Neutrophil (primary cell): ENCODE results near the gene FBXO5.
A peak's percentile ranks its signal among the peaks of the same experiment; 100 is the strongest.

ENCODE experiments used
- H3K27ac ChIP-seq: fragments of 200-600 bp; sonication (generic); 2 replicates; pipeline ENCODE4 v1.5.1; 2016; ENCODE audit warnings: mild to moderate bottlenecking, moderate library complexity
- H3K27me3 ChIP-seq: fragments of 200-600 bp; sonication (generic); 2 replicates; pipeline ENCODE4 v1.6.0; 2016; ENCODE audit warnings: mild to moderate bottlenecking
- H3K36me3 ChIP-seq: fragments of 200-600 bp; sonication (generic); 2 replicates; pipeline ENCODE4 v1.5.1; 2017
- H3K4me1 ChIP-seq, 2 experiments: fragments of 200-600 bp in 1 of 2; sonication (generic) in 1 of 2; 1 replicate in 1 of 2; 2 replicates in 1 of 2; pipeline versions ENCODE4 v1.5.1 to v1.6.1; 2013 to 2016; ENCODE audit warnings: low read depth in 1 of 2, low read length in 1 of 2, mild to moderate bottlenecking in 1 of 2, moderate library complexity in 1 of 2; ENCODE audit not compliant: control insufficient read depth in 1 of 2, insufficient read depth in 1 of 2
- H3K4me3 ChIP-seq, 2 experiments: fragments of 200-600 bp in 1 of 2; sonication (generic) in 1 of 2; 1 replicate in 1 of 2; 2 replicates in 1 of 2; pipeline ENCODE4 v1.5.1; 2013 to 2016; ENCODE audit warnings: low read depth in 1 of 2, low read length in 1 of 2, mild to moderate bottlenecking in 1 of 2, moderate library complexity in 1 of 2
- H3K9me3 ChIP-seq: fragments of 200-600 bp; sonication (generic); 2 replicates; pipeline ENCODE4 v1.5.1; 2016
- TF ChIP-seq, protein P1 (sequence below): fragments of 200-600 bp; sonication (generic); IDR thresholded peaks from 2 replicates; pipeline ENCODE4 v1.5.1; 2016; ENCODE audit warnings: antibody characterized with exemption

Gene FBXO5

DNA sequence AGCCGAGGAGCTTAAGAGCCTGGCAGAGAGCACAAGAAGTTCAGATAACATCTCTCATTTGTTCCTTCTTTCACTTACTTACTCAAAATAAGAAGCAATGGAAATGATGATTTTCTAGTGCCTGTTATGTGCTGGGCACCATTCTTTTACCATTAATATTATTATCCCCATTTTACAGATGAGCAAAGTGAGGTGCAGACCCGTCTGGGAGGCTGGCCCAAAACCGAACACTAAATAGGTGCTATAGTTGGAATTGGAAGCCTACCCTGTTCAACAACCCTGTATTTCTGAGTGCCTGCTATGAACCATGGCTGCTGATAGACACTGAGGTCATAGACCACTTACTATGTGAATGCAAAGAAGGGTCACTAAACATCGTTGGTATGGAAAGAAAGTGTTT, 44.6 kb upstream of the FBXO5 start:
- Histone ChIP-seq H3K9me3 (no peaks in the 10 kb centered on the region), H3K36me3 (no peaks in the 10 kb centered on the region), H3K4me3 (no peak overlapping the region), H3K27ac (no peak overlapping the region), H3K27me3 (peaks cover 3% of the 10 kb centered on the region), H3K4me1 (peaks cover 5 to 18% of the 10 kb centered on the region in 2 experiments)
- TF ChIP-seq, protein P1, sequence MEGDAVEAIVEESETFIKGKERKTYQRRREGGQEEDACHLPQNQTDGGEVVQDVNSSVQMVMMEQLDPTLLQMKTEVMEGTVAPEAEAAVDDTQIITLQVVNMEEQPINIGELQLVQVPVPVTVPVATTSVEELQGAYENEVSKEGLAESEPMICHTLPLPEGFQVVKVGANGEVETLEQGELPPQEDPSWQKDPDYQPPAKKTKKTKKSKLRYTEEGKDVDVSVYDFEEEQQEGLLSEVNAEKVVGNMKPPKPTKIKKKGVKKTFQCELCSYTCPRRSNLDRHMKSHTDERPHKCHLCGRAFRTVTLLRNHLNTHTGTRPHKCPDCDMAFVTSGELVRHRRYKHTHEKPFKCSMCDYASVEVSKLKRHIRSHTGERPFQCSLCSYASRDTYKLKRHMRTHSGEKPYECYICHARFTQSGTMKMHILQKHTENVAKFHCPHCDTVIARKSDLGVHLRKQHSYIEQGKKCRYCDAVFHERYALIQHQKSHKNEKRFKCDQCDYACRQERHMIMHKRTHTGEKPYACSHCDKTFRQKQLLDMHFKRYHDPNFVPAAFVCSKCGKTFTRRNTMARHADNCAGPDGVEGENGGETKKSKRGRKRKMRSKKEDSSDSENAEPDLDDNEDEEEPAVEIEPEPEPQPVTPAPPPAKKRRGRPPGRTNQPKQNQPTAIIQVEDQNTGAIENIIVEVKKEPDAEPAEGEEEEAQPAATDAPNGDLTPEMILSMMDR = no peak

DNA sequence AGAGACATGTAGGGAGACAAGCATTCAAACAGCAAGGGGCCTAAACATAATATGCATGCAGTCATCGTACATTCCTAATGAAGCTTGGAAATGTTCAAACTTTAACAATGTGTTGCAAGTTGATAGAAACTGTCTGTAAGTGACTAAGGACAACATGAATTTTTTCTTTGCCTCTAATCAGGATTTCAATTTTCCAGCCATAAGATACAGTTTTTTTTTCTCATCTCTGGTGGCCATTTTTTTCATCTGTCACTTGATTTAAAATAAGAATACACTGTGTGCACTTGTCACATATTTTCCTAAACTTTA, 41.8 kb upstream of the FBXO5 start:
- H3K27me3 ChIP-seq = peaks cover 3% of the 10 kb centered on the region
- TF ChIP-seq, protein P1 = no peak
- H3K4me1 ChIP-seq = peaks cover 0 to 4% of the 10 kb centered on the region in 2 experiments
- H3K36me3 ChIP-seq = no peaks in the 10 kb centered on the region
- H3K4me3 ChIP-seq = no peak overlapping the region
- H3K9me3 ChIP-seq = no peaks in the 10 kb centered on the region
- no peak overlapping the region for H3K27ac ChIP-seq

DNA sequence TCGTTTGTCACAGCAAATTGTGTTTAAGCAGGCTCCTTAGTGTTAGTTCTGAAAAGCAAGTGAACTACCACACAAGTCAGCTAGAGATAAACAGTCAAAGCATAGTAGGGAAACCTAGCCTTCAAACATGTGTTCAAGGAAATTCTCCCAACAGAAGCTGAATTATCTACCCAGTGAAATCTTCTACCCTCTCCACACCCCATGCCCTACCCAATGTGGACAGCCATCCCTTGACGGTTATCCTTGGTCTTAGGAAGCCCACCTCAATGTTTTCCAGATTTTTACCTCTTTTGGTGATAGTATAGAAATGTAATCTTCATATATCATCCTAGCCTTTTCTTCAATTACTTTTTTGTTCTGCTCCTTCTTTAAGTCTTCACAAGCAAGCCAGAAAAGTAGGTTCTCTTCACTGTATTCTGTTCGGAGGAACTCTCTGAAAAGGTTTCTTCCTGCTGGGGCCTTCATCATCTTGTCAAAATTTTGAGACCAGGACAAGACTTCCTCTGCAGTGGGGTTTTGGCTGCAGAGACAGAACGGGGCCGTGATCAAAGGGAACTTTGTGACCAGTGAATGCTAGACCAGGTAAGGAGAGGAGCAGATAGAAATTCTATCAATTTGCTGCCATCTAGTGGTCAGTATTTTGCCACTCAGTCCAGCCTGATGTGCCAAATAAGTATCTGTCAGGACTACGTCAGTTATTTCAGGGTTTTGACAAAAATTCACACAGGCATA, 41.3 kb upstream of the FBXO5 start:
- Histone ChIP-seq H3K27me3 (peaks cover 3% of the 10 kb centered on the region), H3K36me3 (no peaks in the 10 kb centered on the region), H3K27ac (no peak overlapping the region), H3K4me1 (peaks cover 0 to 4% of the 10 kb centered on the region in 2 experiments), H3K4me3 (no peak overlapping the region), H3K9me3 (no peaks in the 10 kb centered on the region)
- TF ChIP-seq, protein P1 = peak; percentile 67

DNA sequence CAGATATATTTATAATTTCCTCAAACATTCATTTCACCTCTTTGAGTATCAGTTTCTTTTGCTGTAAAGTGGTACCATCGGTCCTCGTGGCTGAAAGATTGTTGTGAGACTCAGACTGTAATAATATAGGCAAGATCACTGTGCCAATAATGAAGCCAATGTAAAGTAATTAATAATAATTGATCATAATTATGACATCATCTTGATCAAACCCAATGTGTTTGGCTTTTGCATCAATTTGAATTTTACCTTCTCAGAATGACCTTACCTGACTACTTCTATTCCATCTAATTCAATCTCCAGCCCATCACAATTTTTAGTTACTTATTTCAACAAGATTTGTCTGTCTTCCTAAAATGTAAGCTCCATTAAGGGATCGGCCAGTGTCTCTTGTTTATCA, 35.5 kb upstream of the FBXO5 start:
- Histone ChIP-seq H3K4me1 (peaks cover 0 to 20% of the 10 kb centered on the region in 2 experiments), H3K36me3 (no peaks in the 10 kb centered on the region), H3K27ac (no peak overlapping the region), H3K9me3 (no peaks in the 10 kb centered on the region), H3K27me3 (no peaks in the 10 kb centered on the region), H3K4me3 (no peak overlapping the region)
- TF ChIP-seq, protein P1 = no peak

DNA sequence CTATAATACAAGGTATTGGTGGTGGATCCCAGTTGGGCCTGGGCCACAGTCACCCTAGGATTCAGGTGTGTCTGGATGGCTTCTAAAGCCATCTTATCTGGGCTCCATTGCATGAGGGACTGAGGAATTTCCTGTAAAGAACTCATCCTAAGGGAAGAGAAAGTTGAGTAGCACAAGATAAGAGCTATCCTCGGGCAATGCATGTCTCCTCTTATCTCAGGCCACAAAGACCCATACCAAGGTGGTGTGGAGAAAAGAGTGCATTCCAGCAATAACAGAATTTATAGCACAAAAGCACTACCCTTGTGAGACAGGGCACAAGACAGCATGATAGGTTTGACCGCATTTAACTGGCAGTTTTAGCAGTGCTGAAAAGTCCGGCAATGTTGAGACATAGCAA, 34.0 kb upstream of the FBXO5 start:
- Histone ChIP-seq H3K4me1 (peaks cover 0 to 30% of the 10 kb centered on the region in 2 experiments), H3K4me3 (no peak overlapping the region), H3K27ac (no peak overlapping the region), H3K9me3 (no peaks in the 10 kb centered on the region), H3K36me3 (no peaks in the 10 kb centered on the region), H3K27me3 (no peaks in the 10 kb centered on the region)
- TF ChIP-seq, protein P1 = no peak
